HepG2 (cell line): Measurements from ENCODE around the gene TUBB3.

Source experiments
- BHLHE40 ChIP-seq: IDR thresholded peaks from 2 replicates; pipeline ENCODE4 v1.6.1; 2011; ENCODE audit warnings: low read length, improper control_type of control experiment
- BRCA1 ChIP-seq: sonication (generic); formaldehyde crosslinking; IDR thresholded peaks from 2 replicates; pipeline ENCODE4 v1.4.0; 2020; ENCODE audit warnings: missing genetic modification reagents
- MXI1 ChIP-seq: IDR thresholded peaks from 3 replicates; pipeline ENCODE4 v1.6.1; 2012; ENCODE audit warnings: low read depth, low read length, inconsistent platforms, borderline replicate concordance
- NR2C2 ChIP-seq: sonication (generic); formaldehyde crosslinking; IDR thresholded peaks from 2 replicates; pipeline ENCODE4 v1.4.0; 2020; ENCODE audit warnings: missing genetic modification reagents, mild to moderate bottlenecking, moderate library complexity, borderline replicate concordance
- ZNF121 ChIP-seq: sonication (generic); formaldehyde crosslinking; IDR thresholded peaks from 2 replicates; pipeline ENCODE4 v1.5.0; 2020; ENCODE audit warnings: mild to moderate bottlenecking, missing genetic modification reagents
- ZNF616 ChIP-seq: sonication (generic); formaldehyde crosslinking; IDR thresholded peaks from 2 replicates; pipeline ENCODE4 v1.5.0; 2020; ENCODE audit warnings: low read depth, mild to moderate bottlenecking, missing genetic modification reagents
- TF ChIP-seq, protein P1 (sequence below): sonication (generic); formaldehyde crosslinking; IDR thresholded peaks from 2 replicates; pipeline ENCODE4 v1.5.0; 2020; ENCODE audit warnings: mild to moderate bottlenecking, missing genetic modification reagents, moderate library complexity

GRCh38 chr16:89936034-89936433, 12.9 kb downstream of the TUBB3 start:
- no peak for TF ChIP-seq BHLHE40
- no peak for TF ChIP-seq MXI1
- TF ChIP-seq, protein P1, sequence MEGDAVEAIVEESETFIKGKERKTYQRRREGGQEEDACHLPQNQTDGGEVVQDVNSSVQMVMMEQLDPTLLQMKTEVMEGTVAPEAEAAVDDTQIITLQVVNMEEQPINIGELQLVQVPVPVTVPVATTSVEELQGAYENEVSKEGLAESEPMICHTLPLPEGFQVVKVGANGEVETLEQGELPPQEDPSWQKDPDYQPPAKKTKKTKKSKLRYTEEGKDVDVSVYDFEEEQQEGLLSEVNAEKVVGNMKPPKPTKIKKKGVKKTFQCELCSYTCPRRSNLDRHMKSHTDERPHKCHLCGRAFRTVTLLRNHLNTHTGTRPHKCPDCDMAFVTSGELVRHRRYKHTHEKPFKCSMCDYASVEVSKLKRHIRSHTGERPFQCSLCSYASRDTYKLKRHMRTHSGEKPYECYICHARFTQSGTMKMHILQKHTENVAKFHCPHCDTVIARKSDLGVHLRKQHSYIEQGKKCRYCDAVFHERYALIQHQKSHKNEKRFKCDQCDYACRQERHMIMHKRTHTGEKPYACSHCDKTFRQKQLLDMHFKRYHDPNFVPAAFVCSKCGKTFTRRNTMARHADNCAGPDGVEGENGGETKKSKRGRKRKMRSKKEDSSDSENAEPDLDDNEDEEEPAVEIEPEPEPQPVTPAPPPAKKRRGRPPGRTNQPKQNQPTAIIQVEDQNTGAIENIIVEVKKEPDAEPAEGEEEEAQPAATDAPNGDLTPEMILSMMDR: no peak
- no peak for TF ChIP-seq NR2C2 (CRISPR knock-in tag)
- TF ChIP-seq ZNF616: no peak
- TF ChIP-seq BRCA1 (CRISPR knock-in tag): no peak
- no peak for TF ChIP-seq ZNF121 (CRISPR knock-in tag)
